DMS79 treated with DMSO at 0.1 percent for 48 hours (cell line): ENCODE results near the gene ANO10.
"Not testable (repeated sequence)": the region's sequence is repeated elsewhere in the genome, so short reads cannot be mapped to it uniquely, and the experiment has no call there.

Source experiments
- DNase-seq: peaks from one replicate; lab custom pipeline; 2025; lab: John Stamatoyannopoulos, UW

Gene ANO10

DNA sequence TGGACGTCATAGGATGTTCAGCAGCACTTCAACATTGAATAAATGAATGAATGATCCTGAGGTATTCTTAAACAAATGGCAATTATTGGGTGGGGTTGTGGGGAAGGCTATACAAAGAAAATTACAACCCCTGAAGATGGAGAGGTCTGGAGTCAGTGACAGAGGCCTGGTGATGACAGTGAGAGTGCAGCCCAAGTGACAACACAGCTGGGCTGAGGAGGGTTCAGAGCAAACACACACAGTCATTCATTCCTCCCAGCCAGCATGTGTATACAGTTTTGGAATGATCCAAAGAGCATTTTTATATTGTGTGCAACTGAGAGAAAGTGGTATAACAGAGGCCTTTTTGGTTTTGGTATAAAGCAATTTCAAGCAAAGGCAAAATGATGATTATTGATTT, 148.1 kb downstream of the ANO10 start:
- no peak for DNase-seq

GRCh38 chr3:43473244-43473643, 148.6 kb downstream of the ANO10 start:
- DNase-seq, result no peak

GRCh38 chr3:43468133-43468532, 153.7 kb downstream of the ANO10 start:
- DNase-seq, result no peak

GRCh38 chr3:43465109-43465508, 156.7 kb downstream of the ANO10 start:
- DNase-seq, result no peak

GRCh38 chr3:43462566-43462965, 159.2 kb downstream of the ANO10 start:
- DNase-seq, result not testable (repeated sequence)

GRCh38 chr3:43461345-43461744, 160.5 kb downstream of the ANO10 start:
- DNase-seq, result no peak

DNA sequence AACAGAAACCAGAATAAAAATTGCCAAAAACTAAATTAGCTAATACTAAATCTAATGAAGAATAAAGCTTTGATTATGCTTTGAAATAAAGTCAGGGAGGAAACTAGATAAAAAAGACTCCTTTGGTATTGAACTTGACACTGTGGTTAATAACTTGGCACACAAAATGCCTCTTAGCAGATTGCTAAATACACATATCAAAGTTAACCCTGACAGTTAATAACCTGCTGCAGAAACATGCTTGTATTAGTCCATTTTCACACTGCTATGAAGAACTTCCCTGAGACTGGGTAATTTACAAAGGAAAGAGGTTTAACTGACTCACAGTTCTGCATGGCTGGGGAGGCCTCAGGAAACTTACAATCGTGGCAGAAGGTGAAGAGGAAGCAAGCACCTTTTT, 164.8 kb downstream of the ANO10 start:
- not testable (repeated sequence) for DNase-seq

GRCh38 chr3:43455233-43455632, 166.6 kb downstream of the ANO10 start:
- DNase-seq, result no peak

- DNase-seq, result no peak
Observed at GRCh38 chr3:43453981-43454380, 167.8 kb downstream of the ANO10 start.

DNA sequence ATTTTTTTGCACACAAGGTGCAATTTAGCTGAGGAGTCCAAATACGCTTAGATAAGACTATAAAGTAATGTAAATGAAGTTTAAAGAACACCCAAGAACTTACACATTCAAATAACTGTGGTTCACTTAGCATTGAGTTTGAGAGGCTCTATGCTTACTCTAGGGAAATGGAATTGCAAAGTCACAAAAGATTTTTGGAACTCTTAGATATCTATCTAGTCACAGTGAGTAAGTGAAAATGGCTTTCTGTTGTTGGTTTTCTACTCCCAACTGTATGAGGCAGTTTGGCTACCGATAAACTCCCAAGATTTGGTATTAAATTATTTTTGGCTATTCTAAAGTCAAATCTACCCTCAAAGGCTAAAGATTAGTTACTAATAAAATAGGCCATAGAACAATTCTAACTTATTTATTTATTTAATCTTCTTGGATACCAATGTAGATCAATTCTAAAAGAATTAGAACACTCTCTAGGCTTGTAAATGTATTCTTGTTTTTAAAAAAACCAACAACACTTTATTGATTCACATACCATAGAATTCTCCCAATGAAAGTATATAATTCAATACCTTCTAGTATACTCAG, 170.0 kb downstream of the ANO10 start:
- no peak for DNase-seq

DNA sequence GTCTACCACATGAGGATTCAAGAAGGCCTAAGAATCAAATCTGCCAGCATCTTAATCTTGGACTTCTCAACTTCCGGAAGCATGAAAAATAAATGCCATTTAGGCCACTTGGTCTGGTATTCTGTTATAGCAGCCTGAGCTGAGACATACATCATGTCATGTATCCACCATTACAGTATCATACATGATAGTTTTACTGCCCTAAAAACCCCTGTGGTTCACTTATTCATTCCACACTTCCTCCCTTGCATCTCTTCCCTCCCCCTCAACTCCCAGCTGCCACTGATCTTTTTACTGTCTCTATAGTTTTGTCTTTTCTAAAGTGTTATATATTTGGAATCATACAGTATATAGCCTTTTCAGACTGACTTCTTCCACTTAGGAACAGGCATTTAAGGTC, 173.7 kb downstream of the ANO10 start:
- no peak for DNase-seq

DNA sequence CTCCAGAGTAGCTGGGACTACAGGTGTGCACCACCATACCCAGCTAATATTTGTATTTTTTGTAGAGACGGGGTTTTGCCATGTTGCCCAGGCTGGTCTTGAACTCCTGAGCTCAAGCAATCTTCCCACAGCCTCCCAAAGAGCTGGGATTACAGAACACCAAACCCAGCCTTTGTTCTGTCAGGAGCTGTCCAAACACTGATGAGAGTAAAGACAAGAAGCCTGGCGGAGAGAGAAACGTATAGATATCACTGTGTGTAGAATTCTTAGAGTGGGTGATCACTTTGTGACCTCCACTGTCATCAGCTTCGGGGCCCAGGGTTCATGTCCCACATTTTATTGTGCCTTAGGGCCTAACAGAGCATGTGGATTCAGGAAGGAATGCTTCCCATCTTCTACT, 176.0 kb downstream of the ANO10 start:
- DNase-seq, result no peak

GRCh38 chr3:43442872-43443395, 178.9 kb downstream of the ANO10 start:
- DNase-seq, result no peak

GRCh38 chr3:43436507-43437140, 185.2 kb downstream of the ANO10 start:
- DNase-seq, result no peak

GRCh38 chr3:43435706-43436105, 186.1 kb downstream of the ANO10 start:
- DNase-seq, result no peak

DNA sequence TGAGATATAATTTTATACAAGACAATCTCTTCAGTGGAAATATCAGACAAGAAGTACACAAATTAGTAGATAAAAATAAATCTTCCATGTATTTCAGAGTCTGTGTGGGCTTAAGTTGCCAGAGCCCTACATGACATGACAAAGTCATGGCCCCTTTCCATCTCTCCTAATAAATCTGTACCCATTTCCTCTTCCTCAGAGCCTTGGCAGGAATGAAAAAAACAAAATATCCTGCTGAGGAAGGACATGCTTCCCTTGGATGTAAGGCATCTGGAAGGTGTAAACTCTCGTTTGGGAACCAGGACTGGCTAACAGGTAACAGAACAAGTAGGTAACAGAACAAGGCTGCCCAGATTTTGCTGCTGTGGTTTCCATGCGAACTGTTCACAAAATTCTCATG, 187.4 kb downstream of the ANO10 start:
- DNase-seq, result no peak

DNA sequence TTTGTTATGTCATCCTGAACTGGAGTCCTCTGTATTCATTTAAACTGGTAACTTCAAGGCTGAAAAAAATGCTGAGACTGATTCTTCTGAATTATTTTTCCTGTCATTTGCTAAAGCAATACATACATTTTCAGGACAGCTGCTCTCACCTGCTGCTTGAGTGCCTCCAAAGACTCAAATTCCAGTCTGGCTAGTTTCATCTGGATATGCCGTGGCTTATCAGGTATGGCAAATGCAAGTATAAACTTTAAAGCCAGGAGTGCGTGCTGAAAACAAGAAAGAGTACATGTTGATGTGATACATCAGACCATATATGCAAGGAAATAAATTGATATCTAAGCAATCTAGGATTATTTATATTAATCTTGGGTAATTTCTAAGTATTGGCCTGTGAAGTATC, 189.3 kb downstream of the ANO10 start:
- no peak for DNase-seq

GRCh38 chr3:43426388-43426787, 195.4 kb downstream of the ANO10 start:
- no peak for DNase-seq

DNA sequence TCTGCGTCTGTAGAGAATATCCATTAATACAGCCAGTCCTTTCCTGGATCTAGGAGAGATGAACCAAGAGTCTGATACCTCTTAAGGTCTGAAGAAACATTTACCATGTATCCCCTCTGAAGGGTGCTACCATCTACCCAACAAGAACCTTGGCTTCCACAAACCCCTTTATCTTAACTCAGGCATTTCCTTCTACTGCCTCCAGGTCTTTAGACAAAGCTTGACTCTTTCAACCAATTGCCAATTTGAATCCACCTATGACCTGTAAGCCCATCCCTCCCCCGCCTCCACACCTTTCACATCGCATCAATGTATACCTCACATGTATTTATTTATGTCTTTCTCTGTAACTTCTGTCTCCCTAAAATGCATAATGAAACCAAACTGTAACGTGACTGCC, 196.0 kb downstream of the ANO10 start:
- DNase-seq, result no peak

GRCh38 chr3:43423639-43424038, 198.2 kb downstream of the ANO10 start:
- DNase-seq, result no peak

GRCh38 chr3:43423142-43423541, 198.7 kb downstream of the ANO10 start:
- no peak for DNase-seq

DNA sequence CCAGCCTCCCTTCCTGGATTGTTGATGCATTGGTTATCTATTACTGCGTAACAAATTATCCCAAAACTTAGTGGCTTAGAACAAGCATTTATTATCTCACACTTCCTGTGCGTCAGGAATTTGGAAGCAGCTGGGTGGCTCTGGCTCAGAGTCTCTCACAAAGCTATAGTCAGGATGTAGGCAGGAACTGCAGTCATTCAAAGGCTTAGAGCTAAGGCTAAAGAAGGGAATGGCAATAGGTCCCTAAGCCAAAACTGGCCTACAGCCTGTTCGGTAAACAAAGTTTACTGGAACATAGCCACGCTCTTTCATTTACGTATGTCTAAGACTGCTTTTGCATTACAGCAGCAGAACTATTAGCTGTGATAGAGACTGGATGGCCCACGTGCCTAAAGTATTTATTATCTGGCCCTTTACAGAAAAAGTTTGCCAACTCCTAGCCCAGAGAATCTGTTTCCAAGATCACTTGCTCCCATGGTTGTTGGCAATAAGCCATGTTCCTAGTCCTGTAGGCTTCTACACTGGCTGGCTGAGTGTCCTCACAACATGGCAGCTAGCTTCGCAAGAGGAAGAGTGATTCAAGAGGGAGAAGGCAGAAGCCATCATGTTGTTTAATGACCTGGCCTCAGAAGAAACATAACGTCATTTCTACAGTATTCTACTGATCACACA, 203.1 kb downstream of the ANO10 start:
- no peak for DNase-seq

- no peak for DNase-seq
Observed at GRCh38 chr3:43417133-43417532, 204.7 kb downstream of the ANO10 start.
